ENCODE results near the gene ADH4.
"Not testable (repeated sequence)": the region's sequence is repeated elsewhere in the genome, so short reads cannot be mapped to it uniquely, and the experiment has no call there.

GRCh38 chr4:99189900-99190299 is 45.8 kb upstream of the ADH4 start:
- not testable (repeated sequence) for TF ChIP-seq CTCF (IDR thresholded peaks at IDR 0.05; ENCODE audit: insufficient read depth, low read length, poor library complexity, severe bottlenecking); EZH2phosphoT487 (conservative IDR thresholded peaks at IDR 0.05; ENCODE audit: low read length)
